HG03558 (cell line): ENCODE results near the gene GALNT18.

Source experiments
- ATAC-seq: cut with Tn5 transposase; IDR thresholded peaks from one replicate; pipeline ENCODE4 v1.9.1; 2021; ENCODE audit warnings: moderate number of reproducible peaks; ENCODE audit not compliant: unreplicated experiment; ENCODE audit errors: extremely low read depth

Gene GALNT18

GRCh38 chr11:11338304-11338703 lies 283.5 kb downstream of the GALNT18 start:
- no peak for ATAC-seq

GRCh38 chr11:11336664-11337063 lies 285.1 kb downstream of the GALNT18 start:
- ATAC-seq = no peak

GRCh38 chr11:11335043-11335442 lies 286.8 kb downstream of the GALNT18 start:
- ATAC-seq = no peak

- ATAC-seq = no peak
Observed at GRCh38 chr11:11334607-11335006, 287.2 kb downstream of the GALNT18 start.

GRCh38 chr11:11332141-11332710 lies 289.6 kb downstream of the GALNT18 start:
- ATAC-seq = no peak

GRCh38 chr11:11329062-11329806 lies 292.6 kb downstream of the GALNT18 start:
- ATAC-seq = no peak

- ATAC-seq = no peak
Observed at GRCh38 chr11:11324090-11324489, 297.7 kb downstream of the GALNT18 start.

- ATAC-seq = no peak
Observed at GRCh38 chr11:11322101-11322500, 299.7 kb downstream of the GALNT18 start.

- no peak for ATAC-seq
Observed at GRCh38 chr11:11320825-11321224, 301.0 kb downstream of the GALNT18 start.

- ATAC-seq = no peak
Observed at GRCh38 chr11:11318961-11319360, 302.8 kb downstream of the GALNT18 start.

GRCh38 chr11:11318461-11318860 lies 303.3 kb downstream of the GALNT18 start:
- no peak for ATAC-seq

GRCh38 chr11:11316651-11317230 lies 305.1 kb downstream of the GALNT18 start:
- ATAC-seq = no peak

- ATAC-seq = no peak
Observed at GRCh38 chr11:11313902-11314692, 307.7 kb downstream of the GALNT18 start.

- no peak for ATAC-seq
Observed at GRCh38 chr11:11313426-11313825, 308.4 kb downstream of the GALNT18 start.

GRCh38 chr11:11312738-11313137 lies 309.1 kb downstream of the GALNT18 start:
- ATAC-seq = no peak

- ATAC-seq = no peak
Observed at GRCh38 chr11:11311169-11311568, 310.6 kb downstream of the GALNT18 start.

GRCh38 chr11:11309906-11310305 lies 311.9 kb downstream of the GALNT18 start:
- ATAC-seq = no peak

GRCh38 chr11:11308249-11308648 lies 313.6 kb downstream of the GALNT18 start:
- no peak for ATAC-seq

- ATAC-seq = no peak
Observed at GRCh38 chr11:11306855-11307254, 314.9 kb downstream of the GALNT18 start.

GRCh38 chr11:11304550-11304949 lies 317.3 kb downstream of the GALNT18 start:
- no peak for ATAC-seq

GRCh38 chr11:11302565-11302964 lies 319.2 kb downstream of the GALNT18 start:
- ATAC-seq = no peak
